NT2/D1 (cell line): ENCODE data around the gene TLE5.

ENCODE experiments used
- SUZ12 ChIP-seq: IDR thresholded peaks from 2 replicates; pipeline ENCODE4 v1.6.1; 2011; ENCODE audit not compliant: insufficient read length, insufficient read depth; ENCODE audit errors: extremely low read depth
- YY1 ChIP-seq: IDR thresholded peaks from 2 replicates; pipeline ENCODE4 v1.6.1; 2011; ENCODE audit not compliant: insufficient read length, insufficient read depth
- ZNF274 ChIP-seq: IDR thresholded peaks from 2 replicates; pipeline ENCODE4 v1.6.1; 2011; ENCODE audit warnings: mild to moderate bottlenecking, low read depth, low read length

GRCh38 chr19:3005345-3005744 lies 57.0 kb downstream of the TLE5 start:
- TF ChIP-seq YY1 (no peak), ZNF274 (no peak), SUZ12 (no peak)
